ENCODE data around the gene CP.
A peak's percentile ranks its signal among the peaks of the same experiment; 100 is the strongest.

Gene CP

DNA sequence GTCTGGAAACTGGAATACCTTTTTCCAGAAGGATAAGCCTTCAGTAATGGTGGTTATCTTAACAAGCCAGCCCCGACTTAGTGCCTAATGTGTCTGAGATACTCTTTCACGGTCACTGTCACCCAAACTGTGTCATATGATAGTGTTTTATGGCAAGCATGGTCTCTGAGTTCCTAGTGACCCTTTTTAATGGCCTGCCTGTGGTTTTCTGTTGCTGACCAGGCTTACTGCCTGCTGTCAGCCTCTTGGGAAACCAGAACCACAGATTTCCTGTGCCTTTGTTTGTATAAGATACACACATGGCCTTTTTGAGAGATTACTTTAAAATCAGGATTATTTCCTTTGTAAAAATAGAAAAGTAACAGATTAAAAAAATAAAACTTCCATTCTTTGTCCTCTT is 69.8 kb downstream of the CP start:
- ChIA-PET POLR2A (no interaction called here), CTCF (interaction anchor here (1.6 kb wide), 1 partner anchor 31 kb away, joined by 5 read pairs; no protein-coding TSS in a partner anchor)
- DNase-seq: peak in 2 of 3 donors; percentile 27 to 46
- no CpG with 5 or more reads among the region's 2 CpGs for WGBS (ENCODE audit: insufficient coverage)
- H3K27me3 ChIP-seq (replicated peaks in 2 of 5; ENCODE audit: control insufficient read depth in 4 of 5, insufficient read depth in 5 of 5, low read length in 4 of 5): no peaks in the 10 kb centered on the region
- H3K36me3 ChIP-seq (ENCODE audit: control insufficient read depth in 4 of 4, insufficient read depth in 4 of 4, low read length in 3 of 4): peaks cover 10 to 48% (median 31%) of the 10 kb centered on the region in 4 experiments
- no peaks in the 10 kb centered on the region for H3K9me3 ChIP-seq (ENCODE audit: control extremely low read depth in 1 of 5, control insufficient read depth in 4 of 5, insufficient read depth in 2 of 5, low read depth in 1 of 5, low read length in 4 of 5)
- H3K4me1 ChIP-seq (ENCODE audit: control extremely low read depth in 1 of 4, control insufficient read depth in 4 of 4, insufficient read depth in 4 of 4, low read length in 3 of 4): peaks cover 7 to 27% (median 15%) of the 10 kb centered on the region in 4 experiments
- no peak overlapping the region for H3K27ac ChIP-seq (ENCODE audit: insufficient read depth in 1 of 2, low read depth in 1 of 2, low read length in 2 of 2, poor library complexity in 1 of 2, severe bottlenecking in 2 of 2)
- H3K4me3 ChIP-seq (ENCODE audit: control insufficient read depth in 1 of 7, extremely low read depth in 1 of 7, insufficient read depth in 4 of 7, low read depth in 2 of 7, low read length in 6 of 7): peak overlapping the region in 2 of 7 experiments; percentile 5 to 6

DNA sequence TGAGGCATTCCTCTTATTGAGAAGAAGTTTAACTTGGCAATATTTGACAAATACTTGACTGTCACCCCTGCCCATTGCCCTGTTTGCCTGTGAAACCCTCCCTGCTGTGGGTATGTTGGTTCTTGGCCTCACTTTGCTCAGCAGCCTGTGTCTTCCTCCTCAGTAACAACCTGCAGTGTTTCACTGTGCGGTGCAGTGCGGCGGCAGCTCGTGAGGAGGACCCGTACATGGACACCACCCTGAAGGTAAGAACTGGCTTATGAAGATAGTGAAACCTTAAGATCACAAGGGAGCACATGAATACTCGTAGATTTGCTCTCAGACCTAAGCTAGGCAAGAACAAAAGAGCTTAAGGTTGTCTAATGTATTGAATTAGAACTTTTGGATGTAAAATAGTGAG is 71.2 kb downstream of the CP start:
- H3K27me3 ChIP-seq (replicated peaks in 2 of 5; ENCODE audit: control insufficient read depth in 4 of 5, insufficient read depth in 5 of 5, low read length in 4 of 5): no peaks in the 10 kb centered on the region
- H3K36me3 ChIP-seq (ENCODE audit: control insufficient read depth in 4 of 4, insufficient read depth in 4 of 4, low read length in 3 of 4): peaks cover 10 to 38% (median 26%) of the 10 kb centered on the region in 4 experiments
- H3K4me1 ChIP-seq (ENCODE audit: control extremely low read depth in 1 of 4, control insufficient read depth in 4 of 4, insufficient read depth in 4 of 4, low read length in 3 of 4): peaks cover 7 to 41% (median 18%) of the 10 kb centered on the region in 4 experiments
- ChIA-PET POLR2A (no interaction called here), CTCF (interaction anchor here (1.1 kb wide), 1 partner anchor 18 kb away, joined by 3 read pairs; no protein-coding TSS in a partner anchor)
- H3K4me3 ChIP-seq (ENCODE audit: control insufficient read depth in 1 of 7, extremely low read depth in 1 of 7, insufficient read depth in 4 of 7, low read depth in 2 of 7, low read length in 6 of 7): no peak overlapping the region
- no peaks in the 10 kb centered on the region for H3K9me3 ChIP-seq (ENCODE audit: control extremely low read depth in 1 of 5, control insufficient read depth in 4 of 5, insufficient read depth in 2 of 5, low read depth in 1 of 5, low read length in 4 of 5)
- H3K27ac ChIP-seq (ENCODE audit: insufficient read depth in 1 of 2, low read depth in 1 of 2, low read length in 2 of 2, poor library complexity in 1 of 2, severe bottlenecking in 2 of 2): no peak overlapping the region
- no peak for DNase-seq
- 94% methylated on average over 6 of the region's 6 CpGs for WGBS (ENCODE audit: insufficient coverage)

DNA sequence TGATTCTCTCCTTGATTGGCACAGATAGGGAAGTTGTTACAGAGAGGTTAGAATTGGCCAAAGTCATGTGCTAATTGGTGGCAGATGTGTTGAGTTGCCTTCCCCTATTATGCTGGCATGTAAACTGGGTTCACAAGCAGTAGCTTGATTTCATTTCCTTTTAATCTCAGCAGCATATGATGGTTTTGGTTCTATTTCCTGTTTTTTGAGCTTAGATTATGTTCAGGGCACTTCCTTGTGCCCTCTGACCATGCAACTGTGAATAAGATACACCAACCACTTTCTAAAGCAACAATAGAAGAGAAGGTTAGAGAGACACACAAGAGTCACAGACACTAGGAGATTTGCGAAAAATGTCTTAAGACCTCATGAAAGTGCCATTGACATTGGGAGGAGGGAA is 75.7 kb downstream of the CP start:
- H3K4me3 ChIP-seq (ENCODE audit: control insufficient read depth in 1 of 7, extremely low read depth in 1 of 7, insufficient read depth in 4 of 7, low read depth in 2 of 7, low read length in 6 of 7): no peak overlapping the region
- no peaks in the 10 kb centered on the region for H3K27me3 ChIP-seq (replicated peaks in 2 of 5; ENCODE audit: control insufficient read depth in 4 of 5, insufficient read depth in 5 of 5, low read length in 4 of 5)
- DNase-seq: peak in 2 of 3 donors; percentile 28 to 56
- WGBS (ENCODE audit: insufficient coverage): 100% methylated on average over 1 of the region's 1 CpG
- H3K4me1 ChIP-seq (ENCODE audit: control extremely low read depth in 1 of 4, control insufficient read depth in 4 of 4, insufficient read depth in 4 of 4, low read length in 3 of 4): peaks cover 0 to 26% (median 3%) of the 10 kb centered on the region in 4 experiments
- no peaks in the 10 kb centered on the region for H3K9me3 ChIP-seq (ENCODE audit: control extremely low read depth in 1 of 5, control insufficient read depth in 4 of 5, insufficient read depth in 2 of 5, low read depth in 1 of 5, low read length in 4 of 5)
- peaks cover 15 to 39% (median 23%) of the 10 kb centered on the region in 4 experiments for H3K36me3 ChIP-seq (ENCODE audit: control insufficient read depth in 4 of 4, insufficient read depth in 4 of 4, low read length in 3 of 4)
- ChIA-PET CTCF (interaction anchor here (0.7 to 2.1 kb wide), 3 partner anchors 11 to 36 kb away, joined by 3 to 6 read pairs (median 3); no protein-coding TSS in a partner anchor), POLR2A (no interaction called here)
- no peak overlapping the region for H3K27ac ChIP-seq (ENCODE audit: insufficient read depth in 1 of 2, low read depth in 1 of 2, low read length in 2 of 2, poor library complexity in 1 of 2, severe bottlenecking in 2 of 2)

DNA sequence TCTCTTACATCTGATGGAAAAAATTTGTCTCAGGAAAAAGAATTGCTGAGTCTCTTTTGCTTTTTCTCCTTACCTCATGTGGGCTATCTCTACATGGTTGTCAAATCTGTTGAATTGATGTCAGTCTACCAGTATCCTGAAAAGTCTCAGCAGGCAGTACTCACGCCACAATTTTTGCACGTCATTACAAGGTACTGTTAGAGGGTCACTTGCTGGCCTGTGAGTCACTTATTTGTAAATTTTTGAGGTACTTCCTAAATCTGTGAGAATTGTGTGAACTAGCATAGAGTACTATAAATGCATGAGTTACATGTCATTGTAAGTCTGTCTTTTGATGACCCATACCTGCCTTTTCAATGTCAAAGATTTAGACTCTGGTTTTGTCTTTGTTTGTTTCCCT is 76.3 kb downstream of the CP start:
- Histone ChIP-seq H3K27ac (ENCODE audit: insufficient read depth in 1 of 2, low read depth in 1 of 2, low read length in 2 of 2, poor library complexity in 1 of 2, severe bottlenecking in 2 of 2) (no peak overlapping the region), H3K36me3 (ENCODE audit: control insufficient read depth in 4 of 4, insufficient read depth in 4 of 4, low read length in 3 of 4) (peaks cover 13 to 36% (median 20%) of the 10 kb centered on the region in 4 experiments), H3K9me3 (ENCODE audit: control extremely low read depth in 1 of 5, control insufficient read depth in 4 of 5, insufficient read depth in 2 of 5, low read depth in 1 of 5, low read length in 4 of 5) (no peaks in the 10 kb centered on the region), H3K4me1 (ENCODE audit: control extremely low read depth in 1 of 4, control insufficient read depth in 4 of 4, insufficient read depth in 4 of 4, low read length in 3 of 4) (peaks cover 0 to 26% (median 3%) of the 10 kb centered on the region in 4 experiments), H3K4me3 (ENCODE audit: control insufficient read depth in 1 of 7, extremely low read depth in 1 of 7, insufficient read depth in 4 of 7, low read depth in 2 of 7, low read length in 6 of 7) (no peak overlapping the region), H3K27me3 (replicated peaks in 2 of 5; ENCODE audit: control insufficient read depth in 4 of 5, insufficient read depth in 5 of 5, low read length in 4 of 5) (no peaks in the 10 kb centered on the region)
- POLR2A ChIA-PET: no interaction called here
- DNase-seq: peak in 2 of 3 donors; percentile 18 to 38
- CTCF ChIA-PET: interaction anchor here (2.1 kb wide), 1 partner anchor 25 kb away, joined by 6 read pairs; no protein-coding TSS in a partner anchor
- WGBS (ENCODE audit: insufficient coverage): 93% methylated on average over 2 of the region's 2 CpGs

DNA sequence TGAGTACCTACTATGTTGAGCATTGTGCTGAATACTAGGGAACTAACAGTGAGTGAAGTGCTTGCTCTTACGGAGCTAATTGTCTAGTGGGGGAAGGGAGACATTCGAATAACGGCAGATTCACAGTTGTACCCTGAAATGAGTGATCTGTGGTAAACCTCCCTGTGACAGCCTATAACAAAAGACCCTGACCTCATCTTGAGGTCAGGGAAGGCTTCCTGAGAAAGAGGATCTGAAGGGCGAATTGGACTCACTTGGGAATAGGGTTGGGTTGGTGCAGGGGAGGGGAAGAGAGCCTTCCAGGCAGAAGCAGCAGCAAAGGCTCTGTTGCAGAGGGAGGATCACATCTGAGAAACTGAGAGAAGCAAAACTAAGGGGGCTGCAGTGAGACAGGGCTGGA is 78.9 kb downstream of the CP start:
- H3K4me3 ChIP-seq (ENCODE audit: control insufficient read depth in 1 of 7, extremely low read depth in 1 of 7, insufficient read depth in 4 of 7, low read depth in 2 of 7, low read length in 6 of 7): no peak overlapping the region
- H3K36me3 ChIP-seq (ENCODE audit: control insufficient read depth in 4 of 4, insufficient read depth in 4 of 4, low read length in 3 of 4): peaks cover 11 to 30% (median 15%) of the 10 kb centered on the region in 4 experiments
- DNase-seq: no peak
- H3K9me3 ChIP-seq (ENCODE audit: control extremely low read depth in 1 of 5, control insufficient read depth in 4 of 5, insufficient read depth in 2 of 5, low read depth in 1 of 5, low read length in 4 of 5): no peaks in the 10 kb centered on the region
- POLR2A ChIA-PET: no interaction called here
- 80% methylated on average over 1 of the region's 4 CpGs for WGBS (ENCODE audit: insufficient coverage)
- H3K27ac ChIP-seq (ENCODE audit: insufficient read depth in 1 of 2, low read depth in 1 of 2, low read length in 2 of 2, poor library complexity in 1 of 2, severe bottlenecking in 2 of 2): no peak overlapping the region
- no peaks in the 10 kb centered on the region for H3K27me3 ChIP-seq (replicated peaks in 2 of 5; ENCODE audit: control insufficient read depth in 4 of 5, insufficient read depth in 5 of 5, low read length in 4 of 5)
- CTCF ChIA-PET: no interaction called here
- H3K4me1 ChIP-seq (ENCODE audit: control extremely low read depth in 1 of 4, control insufficient read depth in 4 of 4, insufficient read depth in 4 of 4, low read length in 3 of 4): peaks cover 0 to 26% (median 3%) of the 10 kb centered on the region in 4 experiments

DNA sequence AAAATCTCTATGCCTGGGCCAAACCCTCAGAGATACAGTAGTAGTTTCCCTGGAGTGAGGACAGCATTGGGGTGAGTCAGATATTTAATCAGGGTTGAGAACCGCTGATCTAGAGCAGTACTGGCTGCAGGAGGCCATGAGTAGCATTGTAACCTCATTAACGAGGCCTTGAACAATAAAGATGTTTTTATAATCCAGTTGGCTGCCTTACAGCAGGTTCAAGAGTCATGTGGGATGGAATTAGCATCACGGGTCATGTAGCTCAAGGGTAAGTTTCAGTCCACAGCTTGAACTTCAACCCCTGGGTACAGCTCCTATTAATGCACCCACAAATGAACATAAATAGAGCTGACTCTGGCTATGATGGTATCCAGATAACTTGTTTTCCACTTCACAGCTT is 87.1 kb downstream of the CP start:
- ChIA-PET POLR2A (no interaction called here), CTCF (interaction anchor here (1.2 to 1.3 kb wide), 2 partner anchors 12 to 16 kb away, joined by 3 read pairs; no protein-coding TSS in a partner anchor)
- Histone ChIP-seq H3K27me3 (replicated peaks in 2 of 5; ENCODE audit: control insufficient read depth in 4 of 5, insufficient read depth in 5 of 5, low read length in 4 of 5) (no peaks in the 10 kb centered on the region), H3K27ac (ENCODE audit: insufficient read depth in 1 of 2, low read depth in 1 of 2, low read length in 2 of 2, poor library complexity in 1 of 2, severe bottlenecking in 2 of 2) (no peak overlapping the region), H3K4me1 (ENCODE audit: control extremely low read depth in 1 of 4, control insufficient read depth in 4 of 4, insufficient read depth in 4 of 4, low read length in 3 of 4) (peaks cover 4 to 17% (median 11%) of the 10 kb centered on the region in 4 experiments), H3K36me3 (ENCODE audit: control insufficient read depth in 4 of 4, insufficient read depth in 4 of 4, low read length in 3 of 4) (peaks cover 0 to 5% (median 0%) of the 10 kb centered on the region in 4 experiments), H3K4me3 (ENCODE audit: control insufficient read depth in 1 of 7, extremely low read depth in 1 of 7, insufficient read depth in 4 of 7, low read depth in 2 of 7, low read length in 6 of 7) (no peak overlapping the region), H3K9me3 (ENCODE audit: control extremely low read depth in 1 of 5, control insufficient read depth in 4 of 5, insufficient read depth in 2 of 5, low read depth in 1 of 5, low read length in 4 of 5) (no peaks in the 10 kb centered on the region)
- no peak for DNase-seq
- WGBS (ENCODE audit: insufficient coverage): 100% methylated on average over 2 of the region's 3 CpGs

DNA sequence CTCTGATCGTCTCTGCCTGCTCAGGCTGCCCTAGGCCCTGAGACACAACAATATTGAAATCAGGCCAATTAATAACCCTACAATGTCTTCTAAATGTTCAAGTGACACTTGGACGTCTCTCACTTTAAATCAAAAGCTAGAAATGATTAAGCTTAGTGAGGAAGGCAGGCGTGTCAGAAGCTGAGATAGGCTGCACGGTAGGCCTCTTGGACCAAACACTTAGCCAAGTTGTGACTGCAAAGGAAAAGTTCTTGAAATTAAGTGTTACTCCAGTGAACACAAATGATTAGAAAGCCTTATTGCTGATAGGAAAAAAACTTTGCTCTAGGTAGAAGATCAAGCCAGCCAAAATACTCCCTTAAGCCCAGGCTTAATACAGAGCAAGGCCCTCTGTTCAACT is 90.0 kb downstream of the CP start:
- ChIA-PET POLR2A (no interaction called here), CTCF (interaction anchor here (1.0 kb wide), 1 partner anchor 19 kb away, joined by 3 read pairs; no protein-coding TSS in a partner anchor)
- Histone ChIP-seq H3K27me3 (replicated peaks in 2 of 5; ENCODE audit: control insufficient read depth in 4 of 5, insufficient read depth in 5 of 5, low read length in 4 of 5) (no peaks in the 10 kb centered on the region), H3K27ac (ENCODE audit: insufficient read depth in 1 of 2, low read depth in 1 of 2, low read length in 2 of 2, poor library complexity in 1 of 2, severe bottlenecking in 2 of 2) (no peak overlapping the region), H3K4me1 (ENCODE audit: control extremely low read depth in 1 of 4, control insufficient read depth in 4 of 4, insufficient read depth in 4 of 4, low read length in 3 of 4) (peaks cover 10 to 26% (median 16%) of the 10 kb centered on the region in 4 experiments), H3K9me3 (ENCODE audit: control extremely low read depth in 1 of 5, control insufficient read depth in 4 of 5, insufficient read depth in 2 of 5, low read depth in 1 of 5, low read length in 4 of 5) (no peaks in the 10 kb centered on the region), H3K4me3 (ENCODE audit: control insufficient read depth in 1 of 7, extremely low read depth in 1 of 7, insufficient read depth in 4 of 7, low read depth in 2 of 7, low read length in 6 of 7) (no peak overlapping the region), H3K36me3 (ENCODE audit: control insufficient read depth in 4 of 4, insufficient read depth in 4 of 4, low read length in 3 of 4) (peaks cover 0 to 5% (median 0%) of the 10 kb centered on the region in 4 experiments)
- DNase-seq: no peak
- WGBS (ENCODE audit: insufficient coverage): 80% methylated on average over 4 of the region's 4 CpGs
